H1 (cell line): ENCODE data around the gene MICALL1. TPM values are rescaled to one million over a fixed set of nuclear protein-coding genes. Genes with fewer than 3 reads are reported as not detected.

Experiments
- CTCF ChIA-PET: fragments of 300-600 bp; sonication (Branson Sonifier 250); formaldehyde crosslinking; loops from one replicate; lab custom pipeline; 2021; ENCODE audit not compliant: partially characterized antibody; lab: Charles Lee
- POLR2A ChIA-PET: fragments of 300-600 bp; sonication (Branson Sonifier 250); formaldehyde crosslinking; loops from one replicate; lab custom pipeline; 2021; ENCODE audit warnings: inconsistent platforms; ENCODE audit not compliant: partially characterized antibody; lab: Charles Lee
- DNase-seq, 2 experiments: peaks; one replicate each; pipeline versions ENCODE4 v3.0.0 to v3.0.0-alpha.2; 2010 to 2022; ENCODE audit warnings: low spot score in 2 of 2, low read depth in 1 of 2, mixed read lengths in 1 of 2
- FAIRE-seq: peaks from 2 replicates; lab custom pipeline; 2011; peaks lifted over from hg19 to GRCh38; lab: Jason Lieb, UNC
- H2AFZ ChIP-seq: 2 replicates; pipeline ENCODE4 v1.8.1; 2012; ENCODE audit warnings: low read length, inconsistent platforms
- H2AK5ac ChIP-seq: 2 replicates; pipeline ENCODE4 v1.6.1; 2013; ENCODE audit warnings: low read depth, low read length
- H2BK120ac ChIP-seq: replicated peaks from 2 replicates; pipeline ENCODE3; 2013; ENCODE audit warnings: low read depth, low read length, inconsistent platforms
- H2BK12ac ChIP-seq: 2 replicates; pipeline ENCODE4 v1.6.1; 2013; ENCODE audit warnings: low read depth, low read length
- H2BK15ac ChIP-seq: 2 replicates; pipeline ENCODE4 v1.6.1; 2013; ENCODE audit warnings: low read length
- H2BK20ac ChIP-seq: 2 replicates; pipeline ENCODE4 v1.6.1; 2013; ENCODE audit warnings: low read length
- H2BK5ac ChIP-seq: 2 replicates; pipeline ENCODE4 v1.6.1; 2013; ENCODE audit warnings: low read depth, low read length
- H3K14ac ChIP-seq: 2 replicates; pipeline ENCODE4 v1.6.1; 2013; ENCODE audit warnings: inconsistent platforms; ENCODE audit not compliant: insufficient read length
- H3K18ac ChIP-seq: 2 replicates; pipeline ENCODE4 v1.6.1; 2013; ENCODE audit warnings: low read length; ENCODE audit errors: extremely low read depth
- H3K23ac ChIP-seq: 2 replicates; pipeline ENCODE4 v1.6.1; 2013; ENCODE audit warnings: inconsistent platforms; ENCODE audit not compliant: insufficient read length
- H3K23me2 ChIP-seq: 2 replicates; pipeline ENCODE4 v1.6.1; 2013; ENCODE audit warnings: low read depth, low read length
- H3K27ac ChIP-seq: 2 replicates; pipeline ENCODE4 v1.6.1; 2011; ENCODE audit warnings: low read depth, low read length, inconsistent platforms
- H3K27me3 ChIP-seq, 4 experiments: replicated peaks in 1 of 4; 1 replicate in 1 of 4; 2 replicates in 3 of 4; pipeline versions ENCODE4 v1.6.1 to v1.8.1; 2011 to 2013; ENCODE audit warnings: low read length in 3 of 4, mild to moderate bottlenecking in 3 of 4, inconsistent platforms in 2 of 4, mixed read lengths in 2 of 4, moderate library complexity in 1 of 4; ENCODE audit not compliant: control insufficient read depth in 3 of 4, insufficient read depth in 3 of 4; ENCODE audit errors: extremely low read depth in 1 of 4
- H3K36me3 ChIP-seq, 4 experiments: 2 replicates each; pipeline versions ENCODE4 v1.6.1 to v1.8.1; 2011 to 2013; ENCODE audit warnings: mild to moderate bottlenecking in 4 of 4, low read length in 3 of 4, moderate library complexity in 2 of 4, control low read depth in 1 of 4, inconsistent platforms in 1 of 4; ENCODE audit not compliant: insufficient read depth in 4 of 4, control insufficient read depth in 2 of 4
- H3K4ac ChIP-seq: replicated peaks from 2 replicates; pipeline ENCODE3; 2013; ENCODE audit warnings: low read length, low read depth, mixed read lengths, inconsistent platforms; ENCODE audit not compliant: insufficient read length
- H3K4me1 ChIP-seq, 4 experiments: replicated peaks in 1 of 4; 1 replicate in 1 of 4; 2 replicates in 3 of 4; pipeline versions ENCODE4 v1.6.1 to v1.8.1; 2011 to 2013; ENCODE audit warnings: low read length in 3 of 4, inconsistent platforms in 2 of 4, mixed read lengths in 1 of 4; ENCODE audit not compliant: insufficient read depth in 4 of 4, control insufficient read depth in 3 of 4
- H3K4me2 ChIP-seq, 2 experiments: 2 replicates each; pipeline versions ENCODE4 v1.6.1 to v1.8.1; 2011 to 2013; ENCODE audit warnings: low read depth in 2 of 2, low read length in 2 of 2, control low read depth in 1 of 2, inconsistent platforms in 1 of 2, mild to moderate bottlenecking in 1 of 2; ENCODE audit not compliant: insufficient read depth in 1 of 2
- H3K4me3 ChIP-seq, 4 experiments: fragments of 200-600, 300-600 bp in 1 of 4; sonication (generic), shearing (Covaris generic), sonication (Bioruptor Twin) in 1 of 4; 2 replicates each; pipeline versions ENCODE4 v1.5.1 to v1.8.1; 2011 to 2016; ENCODE audit warnings: low read length in 4 of 4, low read depth in 3 of 4, control low read depth in 2 of 4, inconsistent platforms in 2 of 4, mild to moderate bottlenecking in 2 of 4, mixed read lengths in 1 of 4, moderate library complexity in 1 of 4; ENCODE audit not compliant: insufficient read depth in 2 of 4; ENCODE audit errors: extremely low read depth in 1 of 4
- H3K56ac ChIP-seq: replicated peaks from 2 replicates; pipeline ENCODE3; 2013; ENCODE audit warnings: low read depth, mild to moderate bottlenecking, mixed read lengths, low read length, inconsistent platforms; ENCODE audit not compliant: insufficient read length
- H3K79me1 ChIP-seq: 2 replicates; pipeline ENCODE4 v1.6.1; 2013; ENCODE audit warnings: low read depth, low read length, control low read depth
- H3K79me2 ChIP-seq, 2 experiments: 2 replicates each; pipeline versions ENCODE4 v1.6.1 to v1.8.1; 2012 to 2013; ENCODE audit warnings: low read length in 2 of 2, mild to moderate bottlenecking in 2 of 2, inconsistent platforms in 1 of 2; ENCODE audit not compliant: insufficient read depth in 2 of 2, control insufficient read depth in 1 of 2
- H3K9ac ChIP-seq, 4 experiments: replicated peaks in 1 of 4; 1 replicate in 1 of 4; 2 replicates in 3 of 4; pipeline versions ENCODE4 v1.6.1 to v1.8.1; 2011 to 2013; ENCODE audit warnings: low read depth in 3 of 4, low read length in 3 of 4, control low read depth in 2 of 4, mild to moderate bottlenecking in 2 of 4, moderate library complexity in 2 of 4, inconsistent platforms in 1 of 4; ENCODE audit errors: extremely low read depth in 1 of 4
- H3K9me3 ChIP-seq, 2 experiments: 2 replicates each; pipeline versions ENCODE4 v1.6.1 to v1.8.1; 2012 to 2013; ENCODE audit warnings: mild to moderate bottlenecking in 2 of 2, moderate library complexity in 2 of 2, control low read depth in 1 of 2, inconsistent platforms in 1 of 2, low read depth in 1 of 2, low read length in 1 of 2, mixed read lengths in 1 of 2; ENCODE audit not compliant: insufficient read depth in 2 of 2
- H4K20me1 ChIP-seq, 2 experiments: replicated peaks in 1 of 2; 2 replicates each; pipeline versions ENCODE3 to v1.8.1; 2011 to 2013; ENCODE audit warnings: inconsistent platforms in 2 of 2, low read length in 2 of 2, mild to moderate bottlenecking in 1 of 2; ENCODE audit not compliant: insufficient read depth in 2 of 2, control insufficient read depth in 1 of 2
- H4K5ac ChIP-seq: 2 replicates; pipeline ENCODE4 v1.6.1; 2013; ENCODE audit warnings: low read length, low read depth, mixed read lengths, inconsistent platforms; ENCODE audit not compliant: insufficient read length
- H4K8ac ChIP-seq: 2 replicates; pipeline ENCODE4 v1.8.0; 2013; ENCODE audit warnings: mild to moderate bottlenecking, moderate library complexity, low read length, inconsistent platforms; ENCODE audit not compliant: insufficient read depth; ENCODE audit errors: extremely low read depth
- H4K91ac ChIP-seq: replicated peaks from 2 replicates; pipeline ENCODE3; 2013; ENCODE audit warnings: low read length, mixed read lengths, inconsistent platforms; ENCODE audit not compliant: insufficient read length
- CREB1 ChIP-seq: IDR thresholded peaks from 2 replicates; pipeline ENCODE4 v1.6.1; 2012; ENCODE audit warnings: inconsistent platforms
- MAFK ChIP-seq: IDR thresholded peaks from 2 replicates; pipeline ENCODE4 v1.6.1; 2012; ENCODE audit warnings: low read depth, mild to moderate bottlenecking, improper control_type of control experiment, low read length
- RAD21 ChIP-seq, 2 experiments: IDR thresholded peaks in 1 of 2; conservative IDR thresholded peaks in 1 of 2; 2 replicates each; pipeline ENCODE4 v1.6.1; 2011; ENCODE audit warnings: low read depth in 2 of 2, low read length in 2 of 2, improper control_type of control experiment in 1 of 2, inconsistent platforms in 1 of 2, mild to moderate bottlenecking in 1 of 2, moderate library complexity in 1 of 2
- WGBS, 2 experiments: shearing (Covaris generic) in 1 of 2; methylation state at CpG; one replicate each; pipeline versions ENCODE4 v1.1.6 to v1.1.7; 2013 to 2015; ENCODE audit warnings: low lambda C conversion rate in 2 of 2, mixed read lengths in 2 of 2, inconsistent platforms in 1 of 2, low coverage in 1 of 2, missing lambda C conversion rate in 1 of 2; ENCODE audit not compliant: insufficient replicate concordance in 2 of 2, insufficient coverage in 1 of 2, insufficient read length in 1 of 2; ENCODE audit errors: extremely low coverage in 1 of 2, missing lambda C conversion rate in 1 of 2; 5-methylcytosine and 5-hydroxymethylcytosine counted together
- polyA plus RNA-seq, 7 experiments: library from polyadenylated mRNA; depleted of rRNA in 3 of 7; stranded (reverse) in 5 of 7; unstranded in 2 of 7; fragments of >200 nt in 5 of 7; fragments of 200-250 nt in 2 of 7; gene quantifications; 1 replicate in 5 of 7; 2 replicates in 1 of 7; 4 replicates in 1 of 7; pipeline versions ENCODE4 v1.2.1 to v1.2.3, GENCODE V29; 2011 to 2013; ENCODE audit warnings: missing spikeins in 2 of 7, mixed read lengths in 2 of 7
- total RNA-seq: library from RNA; stranded (reverse); fragmentation: NEBNext Ultra II Directional; extraction: Animal tissue kit (Norgen Biotek cat#: 25700); gene quantifications from 2 replicates; pipeline ENCODE4 v1.2.1, GENCODE V29; 2021

The MICALL1 gene
- total and polyA plus RNA-seq, 2 of the 8 experiments (the other 6 are each of a cell fraction or from before 2014, with no cell fraction given) = 17.7 to 32.1 TPM

DNA sequence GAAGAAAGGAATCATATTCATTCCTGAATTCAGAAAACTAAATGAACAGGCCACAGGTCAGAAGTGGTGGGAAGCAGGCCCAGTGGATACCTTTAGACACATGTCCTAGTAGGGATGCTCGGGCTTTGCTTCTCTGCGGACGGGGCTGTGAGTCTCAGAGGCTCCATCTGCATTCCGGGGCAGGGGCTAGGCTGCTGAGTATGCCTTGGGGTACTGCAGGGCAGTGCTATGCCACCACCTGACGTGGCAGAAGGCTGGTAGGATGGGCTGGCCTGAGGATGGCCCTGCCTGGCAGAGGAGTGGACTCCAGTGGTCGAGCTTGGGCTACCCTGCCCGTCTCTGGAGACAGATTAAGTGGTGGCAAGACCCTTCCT, 37.7 kb downstream of the MICALL1 start:
- H3K4me3 ChIP-seq = no peak overlapping the region
- no peak overlapping the region for H3K18ac ChIP-seq
- no peak overlapping the region for H2AK5ac ChIP-seq
- H3K9ac ChIP-seq = no peak overlapping the region
- H3K9me3 ChIP-seq = no peaks in the 10 kb centered on the region
- FAIRE-seq (no peak), DNase-seq (no peak)
- no peak overlapping the region for H4K91ac ChIP-seq
- H3K4ac ChIP-seq = no peak overlapping the region
- CTCF ChIA-PET = interaction anchor here (0.7 to 2.7 kb wide), 4 partner anchors 10 to 22 kb away, joined by 3 to 9 read pairs (median 3); no protein-coding TSS in a partner anchor
- H3K4me2 ChIP-seq = no peak overlapping the region
- no peaks in the 10 kb centered on the region for H3K23me2 ChIP-seq
- no peaks in the 10 kb centered on the region for H3K79me2 ChIP-seq
- no peak overlapping the region for H4K8ac ChIP-seq
- POLR2A ChIA-PET = interaction anchor here (1.0 kb wide), 1 partner anchor 9 kb away, joined by 5 read pairs; no protein-coding TSS in a partner anchor
- H2BK15ac ChIP-seq = no peak overlapping the region
- WGBS, 2 experiments = 84% methylated on average over 7 of the region's 7 CpGs; no CpG with 5 or more reads in 1 of the 2 experiments
- no peak overlapping the region for H2BK5ac ChIP-seq
- H3K14ac ChIP-seq = no peak overlapping the region
- no peaks in the 10 kb centered on the region for H4K20me1 ChIP-seq
- H2BK20ac ChIP-seq = no peak overlapping the region
- TF ChIP-seq MAFK (no peak), RAD21 (IDR thresholded peaks at IDR 0.05 in 1 of 2, conservative IDR thresholded peaks at IDR 0.05 in 1 of 2; ENCODE audit: low read depth in 2 of 2, low read length in 2 of 2) (no peak), CREB1 (no peak)
- TF ChIP-seq, all 59 proteins: peak for 0
- Histone ChIP-seq H3K27ac (no peak overlapping the region), H3K23ac (no peak overlapping the region), H2AFZ (no peak overlapping the region), H3K56ac (no peak overlapping the region), H2BK12ac (no peak overlapping the region), H3K79me1 (no peaks in the 10 kb centered on the region), H4K5ac (no peak overlapping the region), H3K36me3 (peaks cover 0 to 4% (median 0%) of the 10 kb centered on the region in 4 experiments; a peak in 2 of 8 replicates), H3K27me3 (no peaks in the 10 kb centered on the region), H3K4me1 (no peaks in the 10 kb centered on the region), H2BK120ac (no peak overlapping the region)
